Cardiac fibroblast (primary cell): Measurements from ENCODE around the gene PTCD2.

Source experiments
- DNase-seq, 2 donors: peaks; one replicate each; pipeline versions ENCODE4 v3.0.0 to v3.0.0-alpha.2; 2010; ENCODE audit warnings: low read depth in 2 of 2
- H3K4me3 ChIP-seq, 2 donors: replicated peaks in 1 of 2; 1 replicate in 1 of 2; 2 replicates in 1 of 2; pipeline ENCODE4 v1.5.1; 2011; ENCODE audit warnings: low read depth in 2 of 2, low read length in 2 of 2, mild to moderate bottlenecking in 2 of 2, moderate library complexity in 1 of 2
- CTCF ChIP-seq: IDR thresholded peaks from one replicate; pipeline ENCODE4 v1.5.1; 2011; ENCODE audit warnings: low read depth, mild to moderate bottlenecking, low read length, inconsistent platforms

The PTCD2 gene

GRCh38 chr5:72302171-72302570 lies 18.0 kb upstream of the PTCD2 start:
- no peak for TF ChIP-seq CTCF
- DNase-seq, result no peak
- no peak overlapping the region for H3K4me3 ChIP-seq

GRCh38 chr5:72305194-72306142 lies 14.7 kb upstream of the PTCD2 start:
- H3K4me3 ChIP-seq, result no peak overlapping the region
- TF ChIP-seq CTCF, result no peak
- no peak for DNase-seq

GRCh38 chr5:72307573-72307967 lies 12.6 kb upstream of the PTCD2 start:
- peak overlapping the region; percentile 76 to 83 for H3K4me3 ChIP-seq
- TF ChIP-seq CTCF, result no peak
- DNase-seq, result no peak

- TF ChIP-seq CTCF, result peak; percentile 71
- peak; percentile 98 to 99 for DNase-seq
- H3K4me3 ChIP-seq, result peak overlapping the region; percentile 76 to 83
Observed at GRCh38 chr5:72307968-72308852, 12.0 kb upstream of the PTCD2 start.

GRCh38 chr5:72308853-72309191 lies 11.4 kb upstream of the PTCD2 start:
- no peak for DNase-seq
- no peak overlapping the region for H3K4me3 ChIP-seq
- no peak for TF ChIP-seq CTCF

GRCh38 chr5:72313141-72313540 lies 7.0 kb upstream of the PTCD2 start:
- no peak for DNase-seq

More at GRCh38 chr5:72313141-72313540, 7.0 kb upstream of the PTCD2 start:
- TF ChIP-seq CTCF, result no peak
- no peak overlapping the region for H3K4me3 ChIP-seq
